MM.1S (cell line): ENCODE measurements around the gene DPP10.

ENCODE experiments used
- CTCF ChIP-seq: fragments of 300-600 bp; sonication (generic); IDR thresholded peaks from 2 replicates; pipeline ENCODE4 v1.5.1; 2016; ENCODE audit warnings: antibody characterized with exemption, low read length, mixed read lengths
- EZH2 ChIP-seq: fragments of 300-600 bp; sonication (generic); optimal IDR thresholded peaks from 2 replicates; pipeline ENCODE3; 2017; ENCODE audit warnings: low read depth, mild to moderate bottlenecking, antibody characterized with exemption, low read length, mixed read lengths
- EZH2phosphoT487 ChIP-seq: fragments of 300-600 bp; sonication (generic); IDR thresholded peaks from 2 replicates; pipeline ENCODE4 v1.6.1; 2018; ENCODE audit warnings: antibody characterized with exemption, low read length

- TF ChIP-seq EZH2, result no peak
- no peak for TF ChIP-seq CTCF
- no peak for TF ChIP-seq EZH2phosphoT487
Measured at GRCh38 chr2:114424699-114425098, 17.7 kb upstream of the DPP10 start.
